Fibroblast of peridontal ligament (primary cell): ENCODE measurements around the gene NSL1.
A peak's percentile ranks its signal among the peaks of the same experiment; 100 is the strongest.
"Not testable (repeated sequence)": the region's sequence is repeated elsewhere in the genome, so short reads cannot be mapped to it uniquely, and the experiment has no call there.

Experiments used
- DNase-seq: peaks from one replicate; pipeline ENCODE4 v3.0.0-alpha.2; 2010; ENCODE audit errors: extremely low read depth

NSL1 gene

DNA sequence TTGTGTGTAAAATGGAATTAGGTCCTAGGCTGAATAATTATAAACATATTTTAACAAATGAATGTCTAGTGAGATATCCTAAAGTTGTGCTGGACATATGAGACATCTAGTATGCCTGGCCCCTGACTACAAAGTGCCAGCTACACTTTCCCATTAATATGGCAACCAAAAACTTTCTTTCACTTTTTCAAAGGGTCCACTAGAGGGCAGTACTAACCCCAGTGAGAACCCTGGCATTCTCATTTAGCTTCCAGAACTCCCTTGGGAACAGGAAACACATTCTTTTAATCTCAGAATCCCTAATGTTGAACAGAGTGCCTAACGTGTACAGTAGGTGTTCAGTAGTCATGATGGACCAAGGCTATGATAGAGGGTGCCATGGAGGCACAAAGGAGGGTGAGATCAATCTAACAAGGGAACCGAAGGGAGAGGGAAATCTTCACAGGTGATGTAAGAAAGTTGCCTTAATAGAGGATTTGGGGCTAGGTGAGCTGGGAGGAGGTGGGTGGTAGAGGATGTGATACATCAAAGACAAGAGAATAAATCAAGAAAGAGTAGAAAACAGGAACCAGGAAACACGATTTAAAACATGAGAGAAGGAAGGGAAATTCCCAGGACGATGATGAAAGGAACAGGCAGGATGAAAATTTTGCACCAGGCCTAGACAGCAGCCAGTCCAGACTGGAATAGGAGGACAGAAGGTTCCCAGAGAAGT, 41.6 kb downstream of the NSL1 start:
- peak; percentile 82 for DNase-seq

DNA sequence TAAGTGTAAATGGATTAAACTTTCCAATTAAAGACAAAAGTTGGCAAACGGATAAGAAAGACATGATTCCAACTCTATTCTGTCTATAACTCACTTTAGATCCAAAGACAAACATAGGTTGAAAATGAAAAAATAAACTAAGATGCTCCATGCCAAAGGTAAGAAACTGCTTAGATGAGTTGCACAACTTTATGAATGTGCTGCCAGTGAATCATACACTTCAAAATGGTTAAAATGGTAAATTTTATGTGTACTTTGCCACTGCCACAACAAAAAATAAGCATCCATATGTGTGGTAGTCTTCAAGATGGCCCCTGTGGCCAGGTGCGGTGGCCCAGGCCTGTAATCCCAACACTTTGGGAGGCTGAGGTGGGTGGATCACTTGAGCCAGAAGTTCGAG, 45.0 kb downstream of the NSL1 start:
- DNase-seq = no peak

GRCh38 chr1:212745303-212745702, 46.3 kb downstream of the NSL1 start:
- DNase-seq = no peak

DNA sequence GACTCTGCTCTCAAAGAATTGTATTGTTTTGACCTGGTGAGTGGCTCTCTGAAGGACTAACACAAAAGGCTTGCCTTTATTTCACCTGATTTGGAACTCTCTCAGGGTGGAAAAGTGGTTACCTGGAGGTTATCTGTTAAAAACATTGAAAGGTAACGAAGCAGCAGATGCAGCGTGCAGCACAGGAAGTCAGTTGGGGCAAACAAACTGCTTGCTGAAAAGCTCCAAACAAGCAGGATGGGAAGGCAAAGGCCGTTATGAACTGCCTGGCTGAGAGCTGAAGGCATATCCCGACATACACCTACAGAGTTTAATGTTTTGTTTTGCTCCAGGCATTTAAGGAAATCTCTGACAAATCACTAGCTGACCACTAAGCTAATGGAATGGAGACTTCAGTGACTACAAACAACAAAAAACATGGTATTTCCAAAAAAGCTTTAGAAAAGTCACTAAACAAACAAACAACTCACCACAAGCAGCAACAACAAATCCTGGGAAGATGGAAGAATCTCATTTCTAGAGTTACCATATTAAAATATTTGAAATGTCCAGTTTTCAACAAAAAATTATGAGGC, 47.6 kb downstream of the NSL1 start:
- no peak for DNase-seq

GRCh38 chr1:212738330-212738729, 53.2 kb downstream of the NSL1 start:
- DNase-seq = peak; percentile 41

DNA sequence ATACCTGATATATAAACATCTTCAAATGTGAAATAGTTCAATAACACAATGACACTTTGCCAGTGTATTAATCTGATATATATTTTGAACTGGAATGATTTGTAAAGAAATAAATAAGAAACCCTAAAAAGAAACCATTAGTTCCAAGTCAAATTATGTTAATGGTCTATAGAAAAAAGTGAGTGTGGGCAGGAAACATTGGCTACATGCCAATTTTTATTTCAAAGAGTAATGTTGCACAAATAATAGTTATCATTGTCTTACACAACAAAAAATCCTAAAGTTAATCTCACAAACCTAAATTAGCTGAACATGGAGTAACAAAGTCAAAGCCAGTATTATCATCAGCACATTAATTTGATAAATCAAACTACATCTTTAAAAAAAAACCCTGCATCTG, 54.0 kb downstream of the NSL1 start:
- no peak for DNase-seq

DNA sequence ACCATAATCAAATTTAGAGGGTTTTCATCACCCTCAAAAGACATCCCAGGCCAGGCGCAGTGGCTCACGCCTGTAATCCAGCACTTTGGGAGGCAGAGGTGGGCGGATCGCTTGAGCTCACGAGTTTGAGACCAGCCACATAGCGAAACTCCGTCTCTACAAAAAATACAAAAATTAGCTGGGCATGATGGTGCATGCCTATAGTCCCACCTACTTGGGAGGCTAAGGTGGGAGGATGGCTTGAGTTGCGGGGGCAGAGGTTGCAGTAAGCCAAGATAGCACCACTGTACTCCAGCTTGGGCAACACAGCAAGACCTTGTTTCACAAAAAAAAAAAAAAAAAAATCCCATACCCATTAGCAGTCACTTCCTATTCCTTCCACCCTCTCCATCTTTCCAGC, 58.5 kb downstream of the NSL1 start:
- no peak for DNase-seq

DNA sequence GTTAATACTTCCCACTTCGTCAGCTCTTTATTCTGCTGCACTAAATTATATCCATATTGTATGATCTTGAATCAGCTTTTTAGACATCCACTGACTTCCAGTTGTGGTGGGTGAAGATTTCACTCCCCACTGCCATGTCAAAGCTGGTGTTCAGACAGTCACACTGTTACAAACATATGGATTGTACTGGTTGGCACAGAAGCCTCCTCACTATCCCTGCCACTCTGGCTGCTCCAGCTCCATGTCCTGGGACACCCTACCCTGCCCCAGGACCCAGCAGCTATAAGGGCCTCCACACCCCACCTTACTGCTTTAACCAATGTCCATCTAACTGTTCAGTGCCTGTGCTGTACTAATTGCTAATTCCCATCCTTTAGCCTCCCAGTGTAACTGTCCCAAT, 59.9 kb downstream of the NSL1 start:
- DNase-seq = no peak

GRCh38 chr1:212728606-212729005, 63.0 kb downstream of the NSL1 start:
- DNase-seq = no peak

GRCh38 chr1:212727386-212728181, 64.0 kb downstream of the NSL1 start:
- DNase-seq = peak; percentile 45

GRCh38 chr1:212724679-212725078, 66.9 kb downstream of the NSL1 start:
- not testable (repeated sequence) for DNase-seq

DNA sequence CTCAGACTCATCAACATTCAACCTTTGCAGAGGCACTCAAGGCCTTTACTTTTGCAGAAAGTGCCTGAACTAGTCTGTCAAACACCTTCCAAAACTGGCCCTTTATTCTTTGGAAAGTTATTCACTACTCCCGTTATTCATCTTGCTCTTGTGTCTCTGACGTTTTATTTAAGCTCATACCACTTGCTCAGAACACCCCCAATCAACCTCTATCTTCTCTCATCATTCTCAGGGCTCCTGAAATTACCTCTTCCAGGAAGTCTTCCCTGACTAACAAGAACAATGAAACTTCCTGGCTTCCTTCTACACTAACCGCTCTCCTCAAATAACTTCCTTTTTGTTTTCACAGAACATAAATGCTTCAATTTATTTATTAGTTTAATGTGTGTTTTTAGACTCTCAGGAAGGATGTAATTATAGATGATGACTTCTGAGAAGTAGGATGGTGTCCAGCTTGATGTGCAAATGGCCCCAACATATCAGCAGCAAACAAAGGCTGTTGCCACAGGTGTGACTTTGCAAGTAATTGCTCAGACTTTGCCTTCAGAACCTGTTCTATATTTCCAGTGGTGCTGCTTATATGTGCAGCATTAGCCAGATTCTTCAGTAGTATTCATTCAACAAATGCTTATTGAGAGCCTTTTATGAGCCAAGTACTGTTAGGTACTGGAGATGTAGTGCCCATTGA, 69.2 kb downstream of the NSL1 start:
- no peak for DNase-seq

DNA sequence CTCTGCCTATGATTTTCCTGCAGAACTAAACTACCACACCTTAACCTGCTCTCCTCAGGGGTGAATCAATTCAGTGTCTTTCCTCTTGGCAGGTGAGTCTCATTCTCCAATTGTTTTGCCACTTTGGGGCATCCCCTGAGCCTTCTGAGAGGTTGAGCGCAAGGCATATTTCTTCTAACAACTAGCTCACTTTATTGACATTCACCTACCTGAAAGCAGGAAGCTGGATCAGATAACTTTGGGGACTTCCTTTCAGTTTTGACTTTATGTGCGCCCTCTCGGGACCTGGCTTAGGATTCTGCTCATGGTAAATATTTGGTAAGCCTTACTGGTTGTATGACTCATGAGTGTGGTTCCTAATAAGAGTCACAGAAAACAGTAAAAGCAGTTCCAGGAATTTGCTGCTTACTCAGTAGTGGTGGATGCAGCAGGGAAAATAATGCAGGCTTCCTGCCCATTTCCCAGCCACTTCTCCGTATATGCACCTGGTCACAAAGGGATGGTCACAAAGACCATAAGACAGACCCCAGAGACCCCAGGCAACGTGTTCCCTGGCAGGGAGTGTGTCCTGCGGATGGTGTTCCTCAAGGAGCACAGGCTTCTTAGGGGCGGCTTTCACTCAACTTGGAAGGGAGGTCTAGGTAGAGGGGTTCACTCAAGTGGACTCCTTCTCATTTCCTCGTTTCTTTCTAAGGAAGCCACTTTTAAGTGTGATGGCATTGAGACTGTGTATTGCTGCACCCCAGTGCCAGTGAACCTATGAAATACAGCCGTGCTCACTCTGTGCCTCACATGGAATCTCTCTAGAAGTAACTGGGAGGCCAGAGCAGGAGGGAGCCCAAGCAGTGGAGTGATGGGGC, 70.0 kb downstream of the NSL1 start:
- DNase-seq = peak; percentile 84

DNA sequence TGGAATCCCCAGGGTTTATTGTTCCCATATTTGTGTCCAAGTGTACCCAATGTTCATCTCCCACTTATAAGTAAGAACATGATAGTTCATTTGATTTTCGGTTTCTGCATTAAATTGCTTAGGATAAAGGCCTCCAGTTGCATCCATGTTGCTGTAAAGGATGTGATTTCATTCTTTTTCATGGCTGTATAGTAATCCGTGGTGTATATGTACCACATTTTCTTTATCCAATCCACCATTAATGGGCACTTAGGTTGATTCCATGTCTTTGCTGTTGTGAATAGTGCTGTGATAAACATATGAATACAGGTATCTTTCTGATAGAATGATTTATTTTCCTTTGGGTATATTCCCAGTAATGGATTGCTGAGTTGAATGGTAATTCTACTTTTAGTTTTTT, 71.9 kb downstream of the NSL1 start:
- DNase-seq = no peak

DNA sequence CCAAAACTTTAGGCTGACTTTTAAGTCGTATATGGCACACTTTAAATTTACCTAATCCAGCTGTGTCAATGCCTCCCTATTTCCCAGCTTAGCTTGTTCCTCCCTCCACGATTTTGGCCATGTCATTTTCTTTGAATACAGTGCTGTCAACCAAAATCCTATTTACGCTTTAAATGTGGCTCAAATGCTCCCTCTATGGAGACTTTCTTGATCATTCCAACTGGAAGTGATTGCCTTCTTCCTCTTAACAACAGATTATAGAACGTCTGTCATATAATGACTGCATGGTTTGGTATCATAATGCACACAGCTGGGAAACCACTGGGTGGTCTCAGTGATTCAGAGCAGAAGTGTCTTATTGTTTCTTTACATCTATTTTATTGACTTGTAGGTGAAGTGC, 73.1 kb downstream of the NSL1 start:
- peak; percentile 75 for DNase-seq

DNA sequence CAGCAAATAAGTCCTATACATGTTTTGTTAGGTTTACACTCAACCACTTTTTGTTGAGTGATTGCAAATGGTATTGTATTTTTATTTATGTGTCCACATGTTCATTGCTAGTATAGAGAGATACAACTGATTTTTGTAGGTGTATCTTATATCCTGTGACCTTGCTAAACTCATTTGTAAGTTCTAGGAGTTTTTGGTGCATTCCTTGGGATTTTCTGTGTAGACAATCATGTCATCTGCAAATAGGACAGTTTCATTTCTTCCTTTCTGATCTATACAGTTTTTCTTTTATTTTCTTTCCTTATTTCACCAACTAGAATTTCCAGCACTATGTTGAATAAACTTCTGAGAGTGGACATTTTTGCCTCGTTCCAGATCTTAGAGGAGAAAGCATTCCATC, 75.4 kb downstream of the NSL1 start:
- DNase-seq = no peak

DNA sequence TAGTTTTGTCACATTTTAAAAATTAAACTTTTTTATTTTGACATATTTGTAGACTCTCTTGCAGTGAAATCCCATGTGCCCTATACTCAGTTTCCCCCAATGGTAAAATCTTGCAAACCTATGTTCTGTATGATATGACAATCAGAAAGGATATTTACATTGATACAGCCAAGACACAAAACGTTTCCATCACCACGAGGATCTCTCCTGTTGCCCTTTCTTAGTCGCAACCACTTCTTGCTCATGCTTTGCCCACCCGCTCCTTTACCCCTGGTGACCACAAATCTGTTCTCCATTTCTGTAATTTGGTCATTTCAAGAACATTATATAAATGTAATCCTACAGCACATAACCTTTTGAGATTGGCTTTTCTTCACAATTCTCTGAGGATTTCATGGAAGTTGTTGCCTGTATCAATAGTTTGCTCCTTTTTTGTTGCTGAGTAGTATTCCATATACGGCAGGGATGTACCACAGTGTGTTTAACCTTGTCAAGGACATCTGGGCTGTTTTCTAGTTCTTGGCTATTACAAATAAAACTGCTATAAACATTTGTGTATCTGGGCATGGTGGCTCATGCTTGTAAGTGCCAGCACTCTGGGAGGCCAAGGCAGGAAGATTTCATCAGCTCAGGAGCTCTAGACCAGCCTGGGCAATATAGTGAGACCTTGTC, 78.0 kb downstream of the NSL1 start:
- DNase-seq = no peak

- peak; percentile 85 for DNase-seq
Measured at GRCh38 chr1:212712451-212713303, 78.9 kb downstream of the NSL1 start.

DNA sequence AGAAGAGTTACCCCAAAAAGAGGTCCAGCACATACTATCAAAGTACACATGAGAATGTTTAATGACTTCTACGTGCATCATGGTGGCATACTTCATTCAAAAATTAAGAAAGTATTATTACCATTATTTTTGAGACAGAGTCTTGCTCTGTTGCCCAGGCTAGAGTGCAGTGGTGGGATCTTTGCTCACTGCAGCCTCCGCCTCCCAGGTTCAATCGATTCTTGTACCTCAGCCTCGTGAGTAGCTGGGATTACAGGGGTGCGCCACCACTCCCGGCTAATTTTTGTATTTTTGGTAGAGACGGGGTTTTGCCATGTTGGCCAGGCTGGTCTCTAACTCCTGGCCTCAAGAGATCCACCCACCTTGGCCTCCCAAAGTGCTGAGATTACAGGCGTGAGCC, 79.6 kb downstream of the NSL1 start:
- not testable (repeated sequence) for DNase-seq

DNA sequence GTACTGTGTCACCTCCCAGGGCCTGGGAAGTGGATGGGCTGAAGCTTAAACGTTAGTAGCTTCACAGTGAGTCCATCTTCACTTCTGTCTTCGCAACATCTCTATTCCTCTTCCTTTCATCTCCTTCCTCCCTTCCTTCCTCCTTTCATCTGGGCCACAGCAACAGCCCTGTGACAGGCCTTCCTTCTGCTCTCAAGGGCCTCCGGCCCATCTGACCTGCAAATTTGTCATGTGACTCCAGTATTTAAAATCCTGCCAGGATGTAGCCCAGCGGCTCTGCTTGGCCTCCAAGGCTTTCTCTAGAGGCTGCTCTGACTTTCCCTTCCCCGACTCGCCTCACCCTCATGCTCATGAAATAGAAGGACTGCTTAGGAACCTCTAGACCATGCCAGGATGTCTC, 81.0 kb downstream of the NSL1 start:
- no peak for DNase-seq
